ENCODE results near the gene PHF12.

The PHF12 gene

GRCh38 chr17:28975646-28976045 is 24.3 kb upstream of the PHF12 start:
- in situ Hi-C loops (cut with HindIII; ENCODE audit: low sequenced_read_pairs), result no loop called here

GRCh38 chr17:28975031-28975430 is 23.7 kb upstream of the PHF12 start:
- in situ Hi-C loops (cut with HindIII; ENCODE audit: low sequenced_read_pairs), result no loop called here

- in situ Hi-C loops (cut with HindIII; ENCODE audit: low sequenced_read_pairs), result no loop called here
Measured at GRCh38 chr17:28974451-28974850, 23.1 kb upstream of the PHF12 start.

- in situ Hi-C loops (cut with HindIII; ENCODE audit: low sequenced_read_pairs), result no loop called here
Measured at GRCh38 chr17:28973425-28973824, 22.1 kb upstream of the PHF12 start.

- in situ Hi-C loops (cut with HindIII; ENCODE audit: low sequenced_read_pairs), result no loop called here
Measured at GRCh38 chr17:28972437-28972836, 21.1 kb upstream of the PHF12 start.

- in situ Hi-C loops (cut with HindIII; ENCODE audit: low sequenced_read_pairs), result no loop called here
Measured at GRCh38 chr17:28970879-28971278, 19.6 kb upstream of the PHF12 start.

- in situ Hi-C loops (cut with HindIII; ENCODE audit: low sequenced_read_pairs), result no loop called here
Measured at GRCh38 chr17:28969706-28970393, 18.5 kb upstream of the PHF12 start.

- in situ Hi-C loops (cut with HindIII; ENCODE audit: low sequenced_read_pairs), result no loop called here
Measured at GRCh38 chr17:28968914-28969295, 17.6 kb upstream of the PHF12 start.

- in situ Hi-C loops (cut with HindIII; ENCODE audit: low sequenced_read_pairs), result no loop called here
Measured at GRCh38 chr17:28968231-28968913, 17.1 kb upstream of the PHF12 start.

GRCh38 chr17:28967221-28968135 is 16.2 kb upstream of the PHF12 start:
- in situ Hi-C loops (cut with HindIII; ENCODE audit: low sequenced_read_pairs), result no loop called here

GRCh38 chr17:28963841-28964240 is 12.5 kb upstream of the PHF12 start:
- in situ Hi-C loops (cut with HindIII; ENCODE audit: low sequenced_read_pairs), result loop anchor here (5.0 kb wide), 1 partner anchor 38 kb away; no protein-coding TSS in a partner anchor

- in situ Hi-C loops (cut with HindIII; ENCODE audit: low sequenced_read_pairs), result loop anchor here (5.0 kb wide), 1 partner anchor 39 kb away; no protein-coding TSS in a partner anchor
Measured at GRCh38 chr17:28963055-28963611, 11.8 kb upstream of the PHF12 start.

- in situ Hi-C loops (cut with HindIII; ENCODE audit: low sequenced_read_pairs), result loop anchor here (5.0 kb wide), 1 partner anchor 41 kb away; no protein-coding TSS in a partner anchor
Measured at GRCh38 chr17:28961391-28961790, 10.1 kb upstream of the PHF12 start.

- in situ Hi-C loops (cut with HindIII; ENCODE audit: low sequenced_read_pairs), result loop anchor here (5.0 kb wide), 1 partner anchor 42 kb away; no protein-coding TSS in a partner anchor
Measured at GRCh38 chr17:28960256-28961061, 9.1 kb upstream of the PHF12 start.

- in situ Hi-C loops (cut with HindIII; ENCODE audit: low sequenced_read_pairs), result no loop called here
Measured at GRCh38 chr17:28959471-28959871, 8.2 kb upstream of the PHF12 start.

- in situ Hi-C loops (cut with HindIII; ENCODE audit: low sequenced_read_pairs), result no loop called here
Measured at GRCh38 chr17:28958820-28959455, 7.6 kb upstream of the PHF12 start.

GRCh38 chr17:28957992-28958355 is 6.7 kb upstream of the PHF12 start:
- in situ Hi-C loops (cut with HindIII; ENCODE audit: low sequenced_read_pairs), result no loop called here

- in situ Hi-C loops (cut with HindIII; ENCODE audit: low sequenced_read_pairs), result no loop called here
Measured at GRCh38 chr17:28957277-28957991, 6.1 kb upstream of the PHF12 start.

- in situ Hi-C loops (cut with HindIII; ENCODE audit: low sequenced_read_pairs), result no loop called here
Measured at GRCh38 chr17:28956861-28957260, 5.5 kb upstream of the PHF12 start.
